Hematopoietic multipotent progenitor cell treated with erythropoietin and hydrocortisone succinate and interleukin-3 and kit ligand, for 17 days (in vitro differentiated cells): ENCODE results near the gene TMBIM6.
"Not testable (repeated sequence)": the region's sequence is repeated elsewhere in the genome, so short reads cannot be mapped to it uniquely, and the experiment has no call there.

ENCODE experiments used
- DNase-seq: peaks from one replicate; pipeline ENCODE4 v3.0.0-alpha.2; 2015; ENCODE audit warnings: low spot score

Gene TMBIM6

GRCh38 chr12:49730050-49730449, 11.3 kb upstream of the TMBIM6 start:
- no peak for DNase-seq

DNA sequence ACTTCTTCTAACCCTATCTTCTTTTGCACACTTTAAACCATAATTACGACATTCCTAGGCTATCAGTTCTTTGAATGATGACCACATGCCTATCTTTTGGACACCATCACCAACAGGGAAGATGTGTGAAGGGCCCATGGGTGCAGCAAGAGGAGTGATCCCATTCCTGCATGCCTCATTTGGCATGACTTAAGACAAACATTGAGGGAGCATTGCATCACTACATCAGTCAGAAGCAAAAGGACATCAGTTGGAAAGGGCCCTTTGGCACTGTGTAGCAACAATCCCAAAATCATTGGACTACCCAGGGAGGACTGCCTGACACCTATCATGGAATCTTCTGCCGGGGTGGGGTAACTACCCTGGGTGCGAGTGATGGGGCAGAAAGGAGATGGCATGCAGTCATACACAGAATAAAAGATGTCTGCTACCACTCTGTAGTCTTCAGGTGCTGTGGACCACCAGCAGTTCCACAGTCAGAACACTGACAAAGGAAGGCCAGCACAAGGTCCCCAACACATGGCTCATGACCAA, 10.7 kb upstream of the TMBIM6 start:
- DNase-seq, result no peak

- DNase-seq, result no peak
These were observed 7.9 kb upstream of the TMBIM6 start for GRCh38 chr12:49733219-49734017.

GRCh38 chr12:49734900-49735299, 6.5 kb upstream of the TMBIM6 start:
- not testable (repeated sequence) for DNase-seq

DNA sequence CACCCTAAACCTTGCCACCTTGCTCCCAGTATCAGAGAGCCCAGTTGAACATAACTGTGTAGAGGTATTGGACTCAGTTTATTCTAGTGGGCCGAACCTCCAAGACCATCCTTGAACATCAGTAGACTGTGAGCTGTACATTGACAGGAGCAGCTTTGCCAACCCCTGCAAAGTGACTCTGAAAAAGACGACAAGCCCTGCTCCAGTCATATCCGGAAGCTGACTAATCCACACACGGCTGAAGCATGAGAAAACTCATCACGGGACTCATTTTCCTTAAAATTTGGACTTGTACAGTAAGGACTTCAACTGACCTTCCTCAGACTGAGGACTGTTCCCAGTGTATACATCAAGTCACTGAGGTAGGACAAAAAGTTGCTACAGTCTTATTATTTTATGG, 2.6 kb upstream of the TMBIM6 start:
- DNase-seq, result not testable (repeated sequence)

DNA sequence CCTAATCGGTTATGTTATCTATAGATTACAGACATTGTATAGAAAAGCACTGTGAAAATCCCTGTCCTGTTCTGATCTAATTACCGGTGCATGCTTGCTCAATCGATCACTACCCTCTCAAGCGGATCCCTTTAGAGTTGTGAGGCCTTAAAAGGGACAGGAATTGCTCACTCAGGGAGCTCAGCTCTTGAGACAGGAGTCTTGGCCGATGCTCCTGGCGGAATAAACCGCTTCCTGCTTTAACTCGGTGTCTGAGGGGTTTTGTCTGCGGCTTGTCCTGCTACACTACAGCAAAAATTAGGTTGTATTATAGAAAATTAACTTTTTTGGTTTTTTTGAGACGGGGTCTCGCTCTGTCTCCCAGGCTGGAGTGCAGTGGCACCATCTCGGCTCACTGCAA, 1.1 kb upstream of the TMBIM6 start:
- DNase-seq, result not testable (repeated sequence)

GRCh38 chr12:49741882-49742620, 694 bp downstream of the TMBIM6 start:
- DNase-seq, result peak; percentile 89

GRCh38 chr12:49744363-49744885, 3.1 kb downstream of the TMBIM6 start:
- DNase-seq, result peak; percentile 7

GRCh38 chr12:49748306-49748705, 6.9 kb downstream of the TMBIM6 start:
- peak; percentile 6 for DNase-seq

DNA sequence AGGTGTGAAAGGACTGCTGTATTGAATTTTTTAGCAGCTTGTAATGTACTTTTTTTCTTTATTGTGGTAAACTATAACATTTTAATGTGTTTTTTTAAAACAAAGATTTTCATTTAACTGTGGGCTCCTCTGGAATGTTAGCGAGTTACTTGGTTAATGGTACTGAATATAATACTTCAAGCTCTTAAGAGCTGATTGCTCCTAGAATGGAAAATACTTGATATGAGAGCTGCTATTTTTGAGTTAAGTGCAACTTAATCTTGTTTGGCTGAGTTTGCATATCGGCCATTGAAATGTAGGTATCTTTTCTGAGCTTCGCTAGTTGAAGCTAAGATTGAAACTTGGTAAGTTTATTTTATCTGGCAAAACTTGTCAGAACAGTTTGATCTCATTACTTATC, 7.4 kb downstream of the TMBIM6 start:
- no peak for DNase-seq

DNA sequence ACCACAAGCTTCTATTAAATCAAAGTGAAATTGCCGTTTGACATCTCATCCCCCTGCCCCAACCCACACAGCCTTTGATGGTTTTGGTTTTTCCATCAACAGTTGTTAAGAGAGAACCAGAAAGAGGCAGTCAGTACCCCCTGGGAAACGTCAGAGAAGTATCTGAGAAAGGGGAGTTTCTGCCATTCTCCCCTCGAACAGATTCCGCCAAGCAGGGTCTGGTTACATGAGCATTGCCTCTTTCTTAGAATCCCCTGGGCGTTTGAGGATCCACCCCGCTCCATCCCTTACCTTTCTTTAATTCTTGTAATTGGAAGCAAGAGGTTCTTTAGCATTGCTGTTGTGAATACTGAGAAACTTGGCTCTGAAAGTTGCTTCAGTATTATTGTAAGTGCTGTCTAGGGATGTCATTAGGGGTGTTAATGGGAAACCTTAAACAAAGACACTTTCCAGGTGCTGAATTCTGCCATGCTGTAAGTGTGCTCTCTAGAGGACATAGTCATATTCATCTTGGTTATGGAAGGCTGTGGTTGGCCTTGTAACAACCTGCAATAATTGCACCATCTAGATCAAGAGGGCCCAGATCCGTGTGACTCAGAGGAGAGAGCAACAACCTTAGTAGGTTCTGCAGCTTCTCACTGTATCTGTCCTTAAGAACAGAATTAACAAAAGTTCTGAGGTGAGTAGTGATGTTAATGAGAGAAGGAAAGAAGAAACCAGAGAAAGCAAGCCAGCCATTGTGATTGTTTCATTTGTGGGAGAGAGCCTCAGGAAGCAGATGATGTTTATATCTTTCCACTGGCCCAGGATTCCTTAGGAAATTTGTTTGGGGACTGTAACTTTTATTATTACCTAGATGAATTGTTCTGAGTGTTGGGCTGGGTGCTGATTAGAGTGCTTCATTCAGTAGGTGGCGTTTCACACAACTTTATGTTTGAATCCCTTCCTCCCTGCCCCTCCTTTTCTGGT, 9.0 kb downstream of the TMBIM6 start:
- peak; percentile 44 for DNase-seq

- no peak for DNase-seq
These were observed 9.6 kb downstream of the TMBIM6 start for GRCh38 chr12:49750996-49751393.

DNA sequence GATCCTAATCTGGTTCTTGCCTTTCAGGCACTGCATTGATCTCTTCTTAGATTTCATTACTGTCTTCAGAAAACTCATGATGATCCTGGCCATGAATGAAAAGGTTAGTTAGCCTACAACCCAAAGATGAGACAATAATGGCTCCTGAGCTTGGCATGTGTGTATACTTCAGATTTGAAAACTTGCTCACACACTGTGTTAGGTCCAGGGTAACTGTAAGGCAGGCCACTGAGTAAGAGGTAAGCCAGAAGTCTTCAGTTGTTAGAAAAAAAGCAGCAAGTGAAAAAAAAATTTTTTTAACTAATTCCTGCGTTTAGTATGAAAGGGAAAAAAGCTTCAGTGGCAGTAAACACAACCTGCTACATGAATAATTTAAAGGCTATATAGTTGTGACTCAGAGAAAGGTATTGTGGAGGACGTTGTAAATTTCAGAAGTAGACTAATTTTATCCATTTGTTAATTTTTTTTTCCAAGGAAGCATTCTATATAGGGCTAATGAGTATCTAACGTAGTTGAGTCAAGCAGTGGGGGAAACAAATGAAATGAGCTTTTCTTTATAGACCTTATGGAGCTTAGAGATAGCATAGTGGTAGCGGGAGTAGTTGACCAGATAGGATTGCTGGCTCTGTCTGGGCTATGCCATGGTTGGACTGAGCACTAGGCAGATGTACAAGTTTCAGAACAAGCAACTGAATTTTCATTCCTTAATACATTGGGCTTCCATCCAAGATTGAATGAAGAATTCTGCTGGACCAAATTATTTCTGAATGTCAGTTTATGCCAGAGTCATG, 20.5 kb downstream of the TMBIM6 start:
- DNase-seq, result no peak

DNA sequence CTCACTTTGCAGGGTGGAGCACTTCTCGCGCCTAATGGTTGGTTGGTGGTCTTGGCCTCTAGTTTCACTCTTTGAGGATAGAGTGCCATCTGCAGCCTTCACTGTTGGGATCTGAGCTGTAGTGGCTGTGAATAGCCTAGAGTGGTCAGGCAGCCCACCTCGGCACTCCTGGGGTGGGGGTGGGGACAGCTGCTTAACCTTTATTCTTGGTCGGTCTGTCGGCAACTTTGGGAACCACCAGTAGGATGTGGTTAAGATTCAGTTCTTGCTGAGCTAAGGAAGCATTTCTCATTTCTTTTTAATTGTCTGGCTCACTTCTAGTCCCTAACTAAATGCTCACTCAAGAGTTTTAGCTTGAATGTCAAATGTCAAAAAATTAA, 21.1 kb downstream of the TMBIM6 start:
- DNase-seq, result no peak

DNA sequence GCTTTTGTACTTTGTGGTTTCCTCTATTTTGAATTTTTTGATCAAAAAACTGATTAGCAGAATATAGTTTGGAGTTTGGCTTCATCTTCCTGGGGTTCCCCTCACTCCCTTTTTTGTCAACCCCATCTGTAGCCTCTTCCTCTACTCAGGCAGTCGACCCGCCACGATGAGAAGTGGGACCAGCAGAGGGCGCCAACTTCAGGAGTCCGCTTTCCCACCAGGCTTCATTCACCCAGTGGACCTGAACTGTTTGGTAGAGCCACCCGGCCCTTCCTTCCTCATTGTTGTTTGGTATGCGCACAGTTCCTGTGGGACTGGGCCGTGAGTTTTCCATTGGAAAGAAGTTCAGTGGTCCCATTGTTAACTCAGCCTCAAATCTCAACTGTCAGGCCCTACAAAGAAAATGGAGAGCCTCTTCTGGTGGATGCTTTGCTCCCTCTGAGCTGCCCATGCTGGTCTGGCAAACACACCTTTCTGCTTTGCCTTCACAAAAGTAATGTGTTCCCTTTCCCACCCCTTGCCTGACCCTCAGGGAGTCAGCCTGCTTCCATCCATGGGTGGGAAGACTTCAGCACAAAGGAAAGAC, 21.7 kb downstream of the TMBIM6 start:
- peak; percentile 75 for DNase-seq

- no peak for DNase-seq
These were observed 22.8 kb downstream of the TMBIM6 start for GRCh38 chr12:49764126-49764525.

DNA sequence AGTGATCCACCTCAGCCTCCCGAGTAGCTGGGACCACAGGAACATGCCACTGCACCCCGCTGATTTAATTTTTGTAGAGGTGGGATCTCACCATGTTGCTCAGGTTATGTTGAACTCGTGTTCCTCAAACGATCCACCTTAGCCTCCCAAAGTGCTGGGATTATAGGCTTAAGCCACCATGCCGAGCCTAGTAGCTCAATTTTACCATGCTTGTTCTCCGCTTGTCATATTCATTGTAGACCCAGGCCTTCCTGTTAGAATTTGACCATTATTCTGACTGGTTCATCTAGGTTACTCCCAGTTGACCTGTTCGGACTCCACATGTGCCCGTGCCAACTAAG, 24.7 kb downstream of the TMBIM6 start:
- no peak for DNase-seq

GRCh38 chr12:49767333-49767732, 26.0 kb downstream of the TMBIM6 start:
- DNase-seq, result no peak

DNA sequence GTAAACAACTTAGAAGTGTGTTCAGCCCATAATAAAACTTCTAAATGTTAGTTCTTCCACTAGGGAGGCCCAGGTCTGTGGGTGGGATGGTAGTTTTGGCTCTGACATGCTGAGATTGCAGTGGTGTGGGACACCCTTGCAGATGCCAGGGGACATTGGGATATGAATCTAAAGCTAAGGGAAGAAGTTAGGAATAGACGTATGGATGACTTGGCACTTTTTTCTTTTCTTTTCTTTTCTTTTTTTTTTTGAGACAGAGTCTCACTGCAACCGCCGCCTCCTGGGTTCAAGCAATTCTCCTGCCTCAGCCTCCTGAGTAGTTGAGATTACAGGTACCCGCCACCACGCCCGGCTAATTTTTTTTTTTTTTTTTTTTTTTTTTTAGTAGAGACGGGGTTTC, 31.7 kb downstream of the TMBIM6 start:
- DNase-seq, result not testable (repeated sequence)

DNA sequence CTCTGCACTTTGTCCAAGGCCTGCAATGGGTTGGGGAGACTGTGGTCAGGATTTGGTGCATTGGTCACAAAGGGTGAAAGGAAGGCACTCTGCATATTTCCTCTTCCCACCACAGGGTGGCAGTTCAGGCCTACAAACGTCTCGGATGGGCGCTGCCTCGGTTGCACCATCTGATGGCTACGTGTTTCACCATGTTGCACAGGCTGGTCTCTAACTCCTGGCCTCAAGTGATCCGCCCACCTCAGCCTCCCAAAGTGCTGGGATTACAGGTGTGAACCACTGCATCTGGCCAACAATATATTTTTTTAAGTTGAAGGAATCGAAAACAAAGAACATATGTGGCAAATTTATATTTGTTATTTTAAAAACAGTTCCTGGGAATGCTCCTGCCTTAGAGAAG, 35.1 kb downstream of the TMBIM6 start:
- DNase-seq, result peak; percentile 60

DNA sequence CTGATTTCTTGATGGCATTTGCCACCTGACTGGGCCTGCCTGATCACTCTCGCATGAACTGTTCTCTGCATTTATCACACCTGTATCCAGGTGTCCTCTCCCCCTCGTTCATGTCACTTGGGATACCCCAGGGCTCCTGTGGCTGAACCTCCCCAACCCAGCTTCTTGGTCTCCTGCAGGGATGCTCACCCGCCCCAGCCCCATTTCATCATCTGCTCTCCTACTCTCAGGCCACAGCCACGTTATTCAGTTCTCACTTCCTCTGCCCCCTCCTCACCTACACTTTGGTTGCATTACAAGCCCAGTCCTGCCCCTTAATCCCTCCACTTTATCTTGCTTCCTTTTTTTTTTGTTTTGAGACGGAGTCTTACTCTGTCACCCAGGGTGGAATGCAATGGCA, 35.5 kb downstream of the TMBIM6 start:
- DNase-seq, result no peak
